ENCODE measurements around the gene SPIRE1. TPM values are rescaled to one million over a fixed set of nuclear protein-coding genes. Genes with fewer than 3 reads are reported as not detected.
"Not testable (repeated sequence)": the region's sequence is repeated elsewhere in the genome, so short reads cannot be mapped to it uniquely, and the experiment has no call there.

SPIRE1 gene
- total and polyA plus RNA-seq, 4 donors: 0.29 to 5.7 (median 3.2) TPM

GRCh38 chr18:12645254-12645653 is 12.7 kb downstream of the SPIRE1 start:
- Histone ChIP-seq H3K9ac (ENCODE audit: low read depth in 1 of 2, low read length in 2 of 2) (no peak overlapping the region), H3K27me3 (ENCODE audit: control insufficient read depth in 4 of 4, insufficient read depth in 4 of 4, low read length in 3 of 4) (no peaks in the 10 kb centered on the region), H3K36me3 (ENCODE audit: control insufficient read depth in 4 of 4, insufficient read depth in 3 of 4, low read depth in 1 of 4, low read length in 3 of 4) (no peaks in the 10 kb centered on the region), H3K4me3 (ENCODE audit: low read depth in 1 of 3, low read length in 3 of 3) (no peak overlapping the region), H3K4me1 (ENCODE audit: control insufficient read depth in 4 of 4, insufficient read depth in 4 of 4, low read length in 3 of 4) (peaks cover 1 to 10% (median 6%) of the 10 kb centered on the region in 4 donors), H3K27ac (ENCODE audit: low read depth in 1 of 2, low read length in 2 of 2) (peak overlapping the region in 1 of 2 donors; percentile 26), H3K9me3 (ENCODE audit: control insufficient read depth in 4 of 4, low read length in 3 of 4) (no peaks in the 10 kb centered on the region)
- TF ChIP-seq REST (IDR thresholded peaks at IDR 0.05) (no peak), TAF1 (conservative IDR thresholded peaks at IDR 0.05) (no peak), SP1 (IDR thresholded peaks at IDR 0.05) (no peak), RXRA (IDR thresholded peaks at IDR 0.05) (no peak), HNF4G (IDR thresholded peaks at IDR 0.05) (no peak), RAD21 (IDR thresholded peaks at IDR 0.05) (no peak), GABPA (IDR thresholded peaks at IDR 0.05 in 1 of 2, conservative IDR thresholded peaks at IDR 0.05 in 1 of 2) (no peak), JUND (IDR thresholded peaks at IDR 0.05) (no peak), HNF4A (conservative IDR thresholded peaks at IDR 0.05) (no peak), ATF3 (IDR thresholded peaks at IDR 0.05) (no peak), YY1 (IDR thresholded peaks at IDR 0.05) (no peak), FOXA1 (IDR thresholded peaks at IDR 0.05) (no peak), CTCF (IDR thresholded peaks at IDR 0.05; ENCODE audit: low read depth, low read length, missing input control) (no peak), ZBTB33 (IDR thresholded peaks at IDR 0.05) (no peak), MAX (IDR thresholded peaks at IDR 0.05) (no peak), NR2F2 (IDR thresholded peaks at IDR 0.05) (no peak)
- no peak for DNase-seq (ENCODE audit: low spot score)

- not testable (repeated sequence) for H3K27ac ChIP-seq (ENCODE audit: low read depth in 1 of 2, low read length in 2 of 2); H3K27me3 ChIP-seq (ENCODE audit: control insufficient read depth in 4 of 4, insufficient read depth in 4 of 4, low read length in 3 of 4); DNase-seq (ENCODE audit: low spot score); H3K4me3 ChIP-seq (ENCODE audit: low read depth in 1 of 3, low read length in 3 of 3); H3K36me3 ChIP-seq (ENCODE audit: control insufficient read depth in 4 of 4, insufficient read depth in 3 of 4, low read depth in 1 of 4, low read length in 3 of 4); H3K9ac ChIP-seq (ENCODE audit: low read depth in 1 of 2, low read length in 2 of 2); H3K9me3 ChIP-seq (ENCODE audit: control insufficient read depth in 4 of 4, low read length in 3 of 4)
- H3K4me1 ChIP-seq (ENCODE audit: control insufficient read depth in 4 of 4, insufficient read depth in 4 of 4, low read length in 3 of 4): peaks cover 2 to 10% (median 7%) of the 10 kb centered on the region in 4 donors
- WGBS: 95% methylated on average over 5 of the region's 5 CpGs
These were observed 14.2 kb downstream of the SPIRE1 start for GRCh38 chr18:12643756-12644155.
